Liver (tissue), 3 donors: ENCODE measurements around the gene CIAO3.

ENCODE experiments used
- GABPA ChIP-seq, 2 donors: IDR thresholded peaks in 1 of 2; conservative IDR thresholded peaks in 1 of 2; 2 replicates each; pipeline ENCODE4 v1.6.1; 2016; ENCODE audit warnings: antibody characterized with exemption in 2 of 2, mild to moderate bottlenecking in 1 of 2, moderate library complexity in 1 of 2
- TF ChIP-seq, protein P1 (sequence below): IDR thresholded peaks from 2 replicates; pipeline ENCODE4 v1.6.1; 2016; ENCODE audit warnings: antibody characterized with exemption
- TF ChIP-seq, protein P2 (sequence below): fragments of 150-350 bp; IDR thresholded peaks from 2 replicates; pipeline ENCODE4 v1.5.1; 2017; ENCODE audit warnings: improper control_type of control experiment, low read depth, low read length; ENCODE audit not compliant: missing input control
- TF ChIP-seq, protein P3 (sequence below): IDR thresholded peaks from 2 replicates; pipeline ENCODE4 v1.6.1; 2016; ENCODE audit warnings: antibody characterized with exemption
- donor health status: healthy.
- donor health status: healthy.

DNA sequence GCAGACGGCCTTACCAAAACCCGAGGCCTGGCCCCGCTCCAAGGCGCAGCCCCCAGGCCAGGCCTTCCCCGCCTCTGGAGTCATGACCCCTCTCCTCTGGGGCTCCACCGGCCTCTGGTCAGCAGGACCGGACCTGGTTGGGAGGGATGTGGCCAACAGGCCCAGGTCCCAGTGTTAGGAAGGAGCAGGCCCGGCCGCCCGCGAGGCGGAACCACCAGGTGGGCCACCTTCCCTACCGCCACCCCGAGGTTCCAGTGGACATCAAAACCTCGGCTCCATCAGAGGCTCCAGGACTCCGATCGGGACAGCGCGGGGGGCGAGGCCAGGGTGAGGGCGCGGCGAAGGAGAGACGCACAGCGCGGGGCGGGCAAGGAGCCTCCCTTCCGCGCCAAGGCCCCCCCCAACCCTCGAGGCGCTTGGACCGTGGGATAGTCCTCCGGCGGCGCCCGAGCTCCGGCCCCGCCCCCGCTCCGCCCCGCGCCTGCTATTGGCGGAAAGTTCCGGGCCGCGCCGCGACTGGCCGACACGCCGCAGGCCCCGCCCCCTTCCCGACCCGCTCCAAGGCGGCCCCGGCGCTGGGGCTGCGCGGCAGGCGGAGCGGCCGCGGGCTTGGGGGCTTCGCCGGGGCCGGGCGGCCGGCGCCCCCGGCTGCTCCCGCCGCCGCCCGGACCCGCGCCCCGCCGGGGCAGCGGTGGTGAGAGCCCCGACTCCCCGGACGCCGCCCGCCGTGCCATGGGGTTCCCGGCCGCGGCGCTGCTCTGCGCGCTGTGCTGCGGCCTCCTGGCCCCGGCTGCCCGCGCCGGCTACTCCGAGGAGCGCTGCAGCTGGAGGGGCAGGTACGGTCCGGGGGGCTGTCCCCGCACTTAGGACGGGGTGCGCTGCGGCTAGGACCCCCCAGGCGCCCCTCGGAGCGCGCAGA lies 26.0 kb downstream of the CIAO3 start, which contains the start of gene METRN:
- TF ChIP-seq, protein P1, sequence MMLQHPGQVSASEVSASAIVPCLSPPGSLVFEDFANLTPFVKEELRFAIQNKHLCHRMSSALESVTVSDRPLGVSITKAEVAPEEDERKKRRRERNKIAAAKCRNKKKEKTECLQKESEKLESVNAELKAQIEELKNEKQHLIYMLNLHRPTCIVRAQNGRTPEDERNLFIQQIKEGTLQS, result no peak
- TF ChIP-seq, protein P2, sequence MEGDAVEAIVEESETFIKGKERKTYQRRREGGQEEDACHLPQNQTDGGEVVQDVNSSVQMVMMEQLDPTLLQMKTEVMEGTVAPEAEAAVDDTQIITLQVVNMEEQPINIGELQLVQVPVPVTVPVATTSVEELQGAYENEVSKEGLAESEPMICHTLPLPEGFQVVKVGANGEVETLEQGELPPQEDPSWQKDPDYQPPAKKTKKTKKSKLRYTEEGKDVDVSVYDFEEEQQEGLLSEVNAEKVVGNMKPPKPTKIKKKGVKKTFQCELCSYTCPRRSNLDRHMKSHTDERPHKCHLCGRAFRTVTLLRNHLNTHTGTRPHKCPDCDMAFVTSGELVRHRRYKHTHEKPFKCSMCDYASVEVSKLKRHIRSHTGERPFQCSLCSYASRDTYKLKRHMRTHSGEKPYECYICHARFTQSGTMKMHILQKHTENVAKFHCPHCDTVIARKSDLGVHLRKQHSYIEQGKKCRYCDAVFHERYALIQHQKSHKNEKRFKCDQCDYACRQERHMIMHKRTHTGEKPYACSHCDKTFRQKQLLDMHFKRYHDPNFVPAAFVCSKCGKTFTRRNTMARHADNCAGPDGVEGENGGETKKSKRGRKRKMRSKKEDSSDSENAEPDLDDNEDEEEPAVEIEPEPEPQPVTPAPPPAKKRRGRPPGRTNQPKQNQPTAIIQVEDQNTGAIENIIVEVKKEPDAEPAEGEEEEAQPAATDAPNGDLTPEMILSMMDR, result no peak
- TF ChIP-seq, protein P3, sequence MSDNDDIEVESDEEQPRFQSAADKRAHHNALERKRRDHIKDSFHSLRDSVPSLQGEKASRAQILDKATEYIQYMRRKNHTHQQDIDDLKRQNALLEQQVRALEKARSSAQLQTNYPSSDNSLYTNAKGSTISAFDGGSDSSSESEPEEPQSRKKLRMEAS, result no peak
- TF ChIP-seq GABPA (IDR thresholded peaks at IDR 0.05 in 1 of 2, conservative IDR thresholded peaks at IDR 0.05 in 1 of 2), result no peak
